Activated naive CD4-positive, alpha-beta T cell treated with anti-CD3 and anti-CD28 coated beads, Interleukin-2, amount 50 U/mL, for 24 hours (primary cell): ENCODE measurements around the gene ANKRD28.

Source experiments
- H3K27ac Mint-ChIP-seq: one replicate; pipeline ENCODE4 v1.8.0; 2021; ENCODE audit warnings: mild to moderate bottlenecking, mixed read lengths
- H3K27me3 Mint-ChIP-seq: one replicate; pipeline ENCODE4 v1.8.0; 2021; ENCODE audit warnings: mixed read lengths
- H3K36me3 Mint-ChIP-seq: one replicate; pipeline ENCODE4 v1.8.0; 2021; ENCODE audit warnings: mixed read lengths
- H3K4me1 Mint-ChIP-seq: one replicate; pipeline ENCODE4 v1.8.0; 2021; ENCODE audit warnings: mixed read lengths
- H3K4me3 Mint-ChIP-seq: one replicate; pipeline ENCODE4 v1.8.0; 2021; ENCODE audit warnings: mild to moderate bottlenecking, mixed read lengths
- H3K9me3 Mint-ChIP-seq: one replicate; pipeline ENCODE4 v1.8.0; 2021; ENCODE audit warnings: mixed read lengths

Gene ANKRD28

DNA sequence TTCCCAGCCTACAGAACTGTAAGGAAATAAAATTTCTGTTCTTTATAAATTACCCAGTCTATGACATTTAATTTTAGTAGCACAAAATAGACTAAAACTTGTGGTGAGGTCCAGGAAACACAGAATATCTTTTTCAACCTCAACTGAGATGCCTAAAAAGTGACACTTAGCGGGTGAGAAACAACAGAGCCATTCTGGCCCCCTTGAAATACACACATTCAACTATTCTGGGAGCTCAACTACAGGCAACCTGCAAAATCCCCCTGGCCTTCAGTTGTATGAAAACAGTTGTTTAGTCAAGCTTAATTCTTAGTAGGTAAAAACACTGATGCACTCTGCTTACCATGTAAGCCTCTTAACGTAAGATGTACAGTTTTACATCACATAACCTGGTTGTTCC lies 66.8 kb downstream of the ANKRD28 start:
- no peaks in the 10 kb centered on the region for H3K27me3 Mint-ChIP-seq
- H3K4me3 Mint-ChIP-seq: no peak overlapping the region
- H3K36me3 Mint-ChIP-seq: peaks cover 26% of the 10 kb centered on the region
- H3K9me3 Mint-ChIP-seq: no peaks in the 10 kb centered on the region
- peaks cover 4% of the 10 kb centered on the region for H3K4me1 Mint-ChIP-seq
- no peak overlapping the region for H3K27ac Mint-ChIP-seq

DNA sequence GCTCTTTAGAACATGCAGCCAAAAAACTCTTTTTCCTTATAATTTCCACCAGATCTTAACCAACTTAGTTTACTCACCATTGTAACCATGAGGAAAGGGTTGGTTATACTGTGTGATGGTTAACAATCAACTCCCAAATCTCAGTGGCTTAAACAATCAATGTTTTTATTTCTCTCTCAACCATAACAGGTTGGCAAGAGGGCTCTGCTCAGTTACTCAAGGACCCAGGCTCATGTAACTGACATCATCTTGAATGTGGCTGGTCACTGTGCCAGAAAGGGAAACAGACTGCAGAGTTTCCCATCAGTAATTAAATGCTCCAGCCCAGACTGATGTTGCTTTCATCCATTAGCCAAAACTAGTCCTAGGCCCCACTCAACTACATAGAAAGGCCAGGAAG lies 69.0 kb downstream of the ANKRD28 start:
- Mint-ChIP-seq H3K9me3 (no peaks in the 10 kb centered on the region), H3K36me3 (peaks cover 31% of the 10 kb centered on the region), H3K27me3 (no peaks in the 10 kb centered on the region), H3K27ac (no peak overlapping the region), H3K4me1 (peaks cover 10% of the 10 kb centered on the region), H3K4me3 (no peak overlapping the region)

DNA sequence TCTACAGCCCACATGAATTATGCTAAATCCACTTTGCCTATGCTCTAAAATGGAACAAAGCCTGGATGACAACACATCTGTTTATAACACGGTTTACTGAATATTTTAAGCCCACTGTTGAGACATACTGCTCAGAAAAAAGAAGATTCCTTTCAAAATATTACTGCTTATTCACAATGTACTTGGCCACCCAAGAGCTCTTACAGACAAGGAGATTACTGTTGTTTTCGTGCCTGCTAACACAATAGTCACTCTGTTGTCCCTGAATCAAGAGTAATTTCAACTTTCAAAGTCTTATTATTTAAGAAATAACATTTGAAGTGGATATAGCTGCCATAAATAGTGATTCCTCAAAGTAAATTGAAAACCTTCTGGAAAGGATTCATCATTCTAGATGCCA lies 70.9 kb downstream of the ANKRD28 start:
- H3K4me1 Mint-ChIP-seq: peaks cover 10% of the 10 kb centered on the region

DNA sequence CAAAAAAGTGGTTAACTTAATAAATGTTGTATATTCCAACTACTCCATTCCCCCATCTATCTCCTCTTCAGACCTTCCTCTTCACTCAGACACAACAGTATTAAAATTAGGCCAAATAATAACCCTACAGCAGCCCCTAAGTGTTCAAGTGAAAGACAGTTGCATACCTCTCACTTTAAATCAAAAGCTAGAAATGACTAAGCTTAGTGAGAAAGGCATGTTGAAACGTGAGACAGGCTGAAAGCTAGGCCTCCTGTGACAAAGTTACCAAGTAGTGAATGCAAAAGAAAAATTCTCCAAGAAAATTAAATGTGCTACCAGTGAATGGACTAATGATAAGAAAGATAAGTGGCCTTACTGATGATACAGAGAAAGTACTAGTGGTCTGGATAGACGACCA lies 71.7 kb downstream of the ANKRD28 start:
- Mint-ChIP-seq H3K4me1 (peaks cover 10% of the 10 kb centered on the region), H3K36me3 (peaks cover 32% of the 10 kb centered on the region), H3K9me3 (no peaks in the 10 kb centered on the region), H3K4me3 (no peak overlapping the region), H3K27ac (no peak overlapping the region), H3K27me3 (no peaks in the 10 kb centered on the region)

More for the DNA sequence above, 70.9 kb downstream of the ANKRD28 start:
- Mint-ChIP-seq H3K27ac (no peak overlapping the region), H3K36me3 (peaks cover 31% of the 10 kb centered on the region), H3K27me3 (no peaks in the 10 kb centered on the region), H3K9me3 (no peaks in the 10 kb centered on the region), H3K4me3 (no peak overlapping the region)

DNA sequence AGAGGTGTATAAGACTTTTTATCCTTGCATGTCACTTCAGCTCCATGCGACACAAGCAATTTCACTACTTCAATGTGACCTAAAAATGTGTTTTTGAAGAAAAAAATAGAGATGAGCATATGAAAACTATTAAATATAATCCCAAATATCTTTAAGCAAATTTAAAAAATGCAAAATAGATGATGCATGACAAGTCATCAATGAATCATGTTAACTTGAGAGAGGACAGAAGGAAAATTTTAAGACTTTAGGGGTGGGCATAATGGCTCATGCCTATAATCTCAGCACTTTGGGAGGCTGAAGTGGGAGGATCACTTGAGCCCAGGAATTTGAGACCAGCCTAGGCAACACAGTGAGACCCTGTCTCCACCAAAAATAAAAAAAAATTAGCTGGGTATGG lies 73.3 kb downstream of the ANKRD28 start:
- Mint-ChIP-seq H3K4me1 (peaks cover 10% of the 10 kb centered on the region), H3K4me3 (no peak overlapping the region), H3K27me3 (no peaks in the 10 kb centered on the region), H3K27ac (no peak overlapping the region), H3K9me3 (no peaks in the 10 kb centered on the region), H3K36me3 (peaks cover 41% of the 10 kb centered on the region)

DNA sequence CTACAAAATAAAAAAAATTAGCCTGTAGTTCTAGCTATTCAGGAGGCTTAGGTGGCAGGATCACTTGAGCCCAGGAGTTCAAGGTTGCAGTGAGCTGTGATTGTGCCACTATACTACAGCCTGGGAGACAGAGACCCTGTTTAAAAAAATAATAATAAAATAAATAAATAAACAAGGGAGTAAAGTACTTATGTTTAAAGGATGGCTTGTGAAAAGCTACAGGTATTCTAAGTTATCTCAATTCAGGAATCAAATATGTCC lies 74.2 kb downstream of the ANKRD28 start:
- Mint-ChIP-seq H3K27ac (no peak overlapping the region), H3K27me3 (no peaks in the 10 kb centered on the region), H3K4me3 (no peak overlapping the region), H3K4me1 (peaks cover 10% of the 10 kb centered on the region), H3K9me3 (no peaks in the 10 kb centered on the region), H3K36me3 (peaks cover 33% of the 10 kb centered on the region)

DNA sequence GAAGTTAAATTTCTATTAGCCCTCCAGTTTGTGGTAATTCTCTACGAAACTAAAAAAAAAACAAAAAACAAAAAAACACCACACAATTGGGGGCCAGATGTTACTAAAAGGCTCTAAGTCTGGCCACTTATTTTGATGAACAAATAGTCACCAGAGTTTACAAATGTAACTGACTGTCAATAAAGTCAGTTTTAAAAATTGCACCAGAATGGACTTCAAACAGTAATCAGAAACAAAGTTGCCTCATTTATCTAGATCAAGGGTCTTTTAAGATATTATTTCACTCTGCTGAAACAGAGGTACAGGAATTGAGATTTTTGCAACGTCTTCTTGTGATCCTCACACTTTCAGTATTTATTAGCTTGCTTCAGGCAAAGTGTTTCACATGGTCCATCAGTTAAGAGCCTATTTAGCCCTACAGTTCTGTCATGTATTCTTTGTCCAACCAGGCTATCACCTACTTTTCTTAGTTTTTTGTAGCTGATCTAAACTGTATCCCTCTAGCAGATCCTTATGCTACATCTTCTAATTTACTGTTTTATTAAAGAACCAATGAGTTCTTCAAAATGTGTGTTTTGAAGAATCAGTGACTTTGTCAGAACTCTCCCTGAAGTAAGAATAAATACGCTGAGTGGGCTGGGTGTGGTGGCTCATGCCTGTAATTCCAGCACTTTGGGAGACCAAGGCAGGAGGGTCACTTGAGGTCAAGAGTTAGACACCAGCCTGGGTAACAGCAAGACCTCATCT lies 74.7 kb downstream of the ANKRD28 start:
- H3K4me3 Mint-ChIP-seq: no peak overlapping the region
- peaks cover 32% of the 10 kb centered on the region for H3K36me3 Mint-ChIP-seq
- H3K27me3 Mint-ChIP-seq: no peaks in the 10 kb centered on the region
- H3K4me1 Mint-ChIP-seq: peaks cover 10% of the 10 kb centered on the region
- H3K27ac Mint-ChIP-seq: no peak overlapping the region
- H3K9me3 Mint-ChIP-seq: no peaks in the 10 kb centered on the region

DNA sequence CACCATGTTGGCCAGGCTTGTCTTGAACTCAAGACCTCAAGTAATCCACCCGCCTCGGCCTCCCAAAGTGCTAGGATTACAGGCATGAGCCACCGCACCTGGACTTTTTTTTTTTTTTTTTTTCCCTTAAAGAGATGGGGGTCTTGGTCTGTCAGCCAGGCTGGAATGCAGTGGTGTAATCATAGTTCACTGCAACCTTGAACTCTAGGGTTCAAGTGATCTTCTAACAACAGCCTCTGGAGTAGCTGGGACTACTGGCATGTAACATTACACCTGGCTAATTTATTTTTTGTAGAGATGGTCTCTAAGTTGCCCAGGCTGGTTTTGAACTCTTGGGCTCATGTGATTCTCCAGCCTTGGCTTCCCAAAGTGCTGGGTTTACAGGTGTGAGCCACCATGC lies 81.6 kb downstream of the ANKRD28 start:
- no peaks in the 10 kb centered on the region for H3K4me1 Mint-ChIP-seq
- H3K27ac Mint-ChIP-seq: no peak overlapping the region
- no peak overlapping the region for H3K4me3 Mint-ChIP-seq
- no peaks in the 10 kb centered on the region for H3K9me3 Mint-ChIP-seq
- H3K36me3 Mint-ChIP-seq: peaks cover 24% of the 10 kb centered on the region
- no peaks in the 10 kb centered on the region for H3K27me3 Mint-ChIP-seq

DNA sequence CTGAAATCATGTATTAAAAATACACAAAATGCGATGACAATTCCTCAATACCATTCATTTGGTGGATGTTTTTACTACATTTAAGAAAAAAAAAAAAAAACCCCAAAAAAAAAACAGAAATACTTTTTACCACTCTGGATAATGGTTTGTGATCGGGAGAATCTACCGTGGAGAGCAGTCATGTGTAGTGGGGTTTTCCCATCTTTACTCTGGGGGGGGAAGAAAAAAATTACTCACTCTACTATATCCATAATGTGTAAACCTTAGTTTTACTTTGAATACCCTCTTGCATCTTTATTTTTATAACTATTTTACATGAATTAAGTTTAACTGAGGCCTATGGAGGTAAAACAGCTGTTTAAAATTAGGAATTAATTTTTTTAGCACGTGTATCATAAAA lies 83.3 kb downstream of the ANKRD28 start:
- peaks cover 16% of the 10 kb centered on the region for H3K36me3 Mint-ChIP-seq
- no peak overlapping the region for H3K4me3 Mint-ChIP-seq
- no peaks in the 10 kb centered on the region for H3K9me3 Mint-ChIP-seq
- no peak overlapping the region for H3K27ac Mint-ChIP-seq
- H3K27me3 Mint-ChIP-seq: no peaks in the 10 kb centered on the region
- no peaks in the 10 kb centered on the region for H3K4me1 Mint-ChIP-seq

DNA sequence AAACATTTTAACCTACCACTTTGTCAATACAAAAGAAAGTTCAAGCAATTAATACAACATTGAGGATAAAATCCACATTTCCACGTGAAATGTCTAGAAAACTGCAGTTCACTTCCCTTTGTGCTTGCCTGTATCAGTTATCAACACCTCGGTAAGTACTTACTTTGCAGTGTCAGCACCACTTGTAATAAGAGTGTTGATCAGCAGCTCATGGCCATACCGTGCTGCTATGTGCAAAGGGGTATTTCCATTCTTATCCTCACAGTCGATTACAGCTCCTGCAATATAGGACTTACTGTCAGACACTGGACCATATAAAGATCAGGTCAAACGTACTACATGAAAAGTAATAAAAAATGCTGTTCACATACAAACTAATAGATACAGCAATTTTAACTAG lies 84.4 kb downstream of the ANKRD28 start:
- Mint-ChIP-seq H3K9me3 (no peaks in the 10 kb centered on the region), H3K36me3 (peaks cover 23% of the 10 kb centered on the region), H3K4me3 (no peak overlapping the region), H3K4me1 (no peaks in the 10 kb centered on the region), H3K27ac (no peak overlapping the region), H3K27me3 (no peaks in the 10 kb centered on the region)

DNA sequence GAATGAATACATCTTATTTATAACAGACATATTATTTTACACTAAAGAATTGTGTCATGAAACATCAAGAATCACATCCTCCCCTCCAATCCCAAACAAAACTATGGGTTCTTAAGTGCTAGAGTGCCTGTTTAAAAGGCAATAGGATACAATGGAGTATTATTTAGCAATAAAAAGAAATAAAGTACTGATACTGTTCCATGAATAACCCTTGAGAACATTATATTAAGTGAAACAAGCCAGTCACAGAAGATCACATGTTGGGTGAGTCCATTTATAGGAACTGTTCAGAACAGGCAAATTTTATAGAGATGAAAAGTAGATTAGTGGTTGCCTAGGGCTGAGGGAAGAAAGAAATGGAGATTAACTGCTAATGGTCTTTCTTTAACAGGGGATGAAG lies 86.5 kb downstream of the ANKRD28 start:
- H3K36me3 Mint-ChIP-seq: peaks cover 31% of the 10 kb centered on the region
- peak overlapping the region; percentile 19 for H3K27ac Mint-ChIP-seq
- H3K9me3 Mint-ChIP-seq: peaks cover 5% of the 10 kb centered on the region
- no peaks in the 10 kb centered on the region for H3K4me1 Mint-ChIP-seq
- H3K4me3 Mint-ChIP-seq: no peak overlapping the region
- no peaks in the 10 kb centered on the region for H3K27me3 Mint-ChIP-seq

DNA sequence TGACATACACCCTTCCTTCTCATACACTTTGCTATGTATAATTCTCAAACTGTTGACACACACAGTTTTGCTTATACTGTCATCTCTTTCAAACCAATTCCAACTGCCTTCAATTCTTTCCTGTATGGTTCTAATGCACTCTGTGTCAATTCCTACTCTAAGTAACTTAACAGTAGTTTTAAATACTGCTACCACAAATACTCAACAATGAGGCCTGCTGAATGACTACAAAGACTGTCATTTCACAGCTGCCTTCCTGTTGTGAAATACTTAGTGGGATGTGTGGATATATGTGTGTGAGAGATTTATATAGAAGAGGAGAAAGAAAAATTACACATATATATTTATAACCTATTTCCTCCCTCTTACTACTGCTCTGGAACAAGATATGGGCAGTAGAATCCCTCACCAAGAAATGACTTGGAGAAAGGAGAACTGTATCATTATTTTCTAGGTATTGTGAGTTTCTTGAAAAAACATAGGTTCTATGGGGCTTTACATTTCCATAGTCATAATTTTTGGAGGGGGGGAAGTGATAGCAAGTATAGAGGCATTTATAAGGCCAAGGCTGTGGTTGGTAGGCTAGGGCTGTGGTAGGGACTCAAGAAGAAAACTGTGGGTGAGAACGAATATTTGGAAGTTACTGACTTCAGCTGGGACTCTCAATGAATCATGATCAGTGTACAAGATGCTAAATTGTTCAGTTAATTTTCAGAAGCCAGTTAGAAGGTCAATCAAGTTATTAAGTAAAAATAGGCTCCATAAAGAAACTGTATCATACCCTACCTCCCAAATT lies 88.7 kb downstream of the ANKRD28 start:
- Mint-ChIP-seq H3K9me3 (peaks cover 5% of the 10 kb centered on the region), H3K36me3 (peaks cover 36% of the 10 kb centered on the region), H3K4me3 (no peak overlapping the region), H3K27me3 (no peaks in the 10 kb centered on the region), H3K4me1 (no peaks in the 10 kb centered on the region), H3K27ac (no peak overlapping the region)

DNA sequence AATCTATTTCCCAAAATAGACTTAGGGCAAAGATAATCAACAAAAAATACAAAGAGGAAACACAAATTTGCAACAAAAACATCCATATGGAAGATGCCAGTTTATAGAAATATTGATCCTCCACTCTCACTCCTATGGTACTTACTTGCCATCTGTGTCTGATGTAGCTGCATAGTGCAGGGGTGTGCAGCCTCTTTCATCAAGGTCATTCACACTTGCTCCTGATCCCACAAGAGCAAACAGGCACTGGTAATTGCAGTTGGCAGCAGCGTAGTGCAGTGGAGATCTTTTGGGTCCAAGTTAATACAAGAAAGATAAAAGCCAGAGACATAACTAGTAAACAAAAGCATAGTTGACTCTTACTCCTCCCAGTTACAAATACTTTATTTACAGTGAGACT lies 90.0 kb downstream of the ANKRD28 start:
- Mint-ChIP-seq H3K36me3 (peaks cover 37% of the 10 kb centered on the region), H3K27me3 (no peaks in the 10 kb centered on the region), H3K4me3 (no peak overlapping the region), H3K9me3 (peaks cover 5% of the 10 kb centered on the region), H3K27ac (peak overlapping the region; percentile 39), H3K4me1 (no peaks in the 10 kb centered on the region)

DNA sequence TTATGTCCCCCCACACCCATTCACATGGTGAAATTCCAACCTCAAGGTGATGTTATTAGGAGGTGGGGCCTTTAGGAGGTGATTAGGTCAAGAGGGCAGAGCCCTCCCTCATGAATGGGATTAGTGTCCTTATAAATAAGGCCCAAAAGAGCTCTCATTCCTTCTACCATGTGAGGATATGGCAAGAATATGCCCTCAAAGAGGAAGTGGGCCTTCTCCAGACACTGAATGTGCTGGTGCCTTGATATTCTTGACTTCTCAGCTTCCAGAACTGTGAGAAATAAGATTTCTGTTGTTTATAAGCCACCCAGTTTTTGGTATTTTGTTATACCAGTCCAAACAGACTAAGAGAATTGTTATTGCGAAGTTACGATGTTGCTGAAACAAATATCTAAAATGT lies 94.4 kb downstream of the ANKRD28 start:
- H3K9me3 Mint-ChIP-seq: peaks cover 5% of the 10 kb centered on the region
- H3K4me3 Mint-ChIP-seq: no peak overlapping the region
- H3K27me3 Mint-ChIP-seq: no peaks in the 10 kb centered on the region
- H3K36me3 Mint-ChIP-seq: peaks cover 25% of the 10 kb centered on the region
- H3K27ac Mint-ChIP-seq: no peak overlapping the region
- H3K4me1 Mint-ChIP-seq: no peaks in the 10 kb centered on the region

DNA sequence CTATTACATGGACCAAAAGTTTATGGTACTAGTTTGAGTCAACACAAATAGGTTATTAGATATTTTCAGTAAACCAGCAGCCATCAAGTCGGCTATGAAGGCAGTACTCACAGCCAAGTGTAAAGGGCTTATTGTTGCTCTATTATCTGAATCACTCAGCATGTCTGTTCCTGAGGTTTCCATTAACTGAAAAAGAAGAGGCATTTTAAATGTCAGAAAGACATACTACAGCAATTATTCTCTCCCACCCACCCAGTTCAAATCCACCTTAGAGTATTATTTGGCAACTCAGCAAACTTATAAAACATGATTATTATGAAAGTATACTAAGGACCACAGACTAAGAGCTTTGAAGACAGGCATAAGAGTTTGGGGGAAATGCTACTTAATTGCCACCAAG lies 103.2 kb downstream of the ANKRD28 start:
- H3K4me1 Mint-ChIP-seq: no peaks in the 10 kb centered on the region
- no peak overlapping the region for H3K4me3 Mint-ChIP-seq
- no peaks in the 10 kb centered on the region for H3K9me3 Mint-ChIP-seq
- no peak overlapping the region for H3K27ac Mint-ChIP-seq
- H3K27me3 Mint-ChIP-seq: no peaks in the 10 kb centered on the region
- peaks cover 26% of the 10 kb centered on the region for H3K36me3 Mint-ChIP-seq

DNA sequence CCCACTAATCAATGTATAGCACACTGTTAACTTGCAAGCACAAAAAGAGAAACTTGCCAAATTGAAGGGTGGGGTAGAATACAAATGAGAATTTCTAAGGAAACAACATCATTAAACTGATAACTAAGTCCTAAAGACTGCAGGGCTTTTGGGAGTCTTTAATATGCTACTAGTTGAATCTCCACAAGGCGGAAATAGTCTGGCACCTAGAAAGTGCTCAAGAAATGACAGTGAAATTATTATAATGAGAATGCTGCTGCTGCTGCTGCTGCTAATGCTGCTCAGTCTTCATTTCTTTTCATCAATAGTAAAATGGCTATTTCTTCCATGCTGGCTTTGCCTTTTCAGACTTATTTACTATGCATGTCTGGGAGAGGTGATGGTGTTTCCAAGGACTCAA lies 104.4 kb downstream of the ANKRD28 start:
- Mint-ChIP-seq H3K4me1 (no peaks in the 10 kb centered on the region), H3K27me3 (no peaks in the 10 kb centered on the region), H3K4me3 (no peak overlapping the region), H3K9me3 (no peaks in the 10 kb centered on the region), H3K27ac (no peak overlapping the region), H3K36me3 (peaks cover 28% of the 10 kb centered on the region)

DNA sequence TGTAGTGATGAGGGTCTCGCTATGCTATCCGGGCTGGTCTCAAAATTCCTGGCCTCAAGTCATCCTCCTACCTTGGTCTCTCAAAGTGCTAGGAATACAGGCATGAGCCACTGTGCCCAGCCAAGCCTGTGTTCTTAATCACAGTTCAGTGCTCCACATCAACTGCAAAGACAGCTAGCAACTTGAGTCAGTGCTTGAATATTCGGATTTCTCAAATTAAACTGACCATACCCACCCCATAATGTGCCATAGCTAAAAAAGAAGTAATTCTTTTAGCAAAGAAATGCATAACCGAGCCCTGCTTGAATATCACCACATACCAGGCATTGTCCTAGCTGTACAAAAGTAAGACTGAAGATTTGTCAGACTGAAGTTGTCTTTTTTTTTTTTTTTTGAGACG lies 107.0 kb downstream of the ANKRD28 start:
- H3K4me1 Mint-ChIP-seq: no peaks in the 10 kb centered on the region
- H3K27me3 Mint-ChIP-seq: no peaks in the 10 kb centered on the region
- no peak overlapping the region for H3K4me3 Mint-ChIP-seq
- no peaks in the 10 kb centered on the region for H3K9me3 Mint-ChIP-seq
- H3K36me3 Mint-ChIP-seq: peaks cover 20% of the 10 kb centered on the region
- no peak overlapping the region for H3K27ac Mint-ChIP-seq
